T-helper 2 cell (primary cell): ENCODE measurements around the gene MKLN1.
A peak's percentile ranks its signal among the peaks of the same experiment; 100 is the strongest.

ENCODE experiments used
- DNase-seq, 5 experiments: peaks; one replicate each; pipeline versions ENCODE4 v3.0.0 to v3.0.0-alpha.2; 2012 to 2022

Gene MKLN1

GRCh38 chr7:131471250-131472004 is 143.8 kb downstream of the MKLN1 start:
- no peak for DNase-seq

GRCh38 chr7:131476740-131477139 is 149.1 kb downstream of the MKLN1 start:
- DNase-seq, result no peak

- no peak for DNase-seq
Observed at GRCh38 chr7:131480384-131481315, 153.0 kb downstream of the MKLN1 start.

GRCh38 chr7:131482800-131483199 is 155.1 kb downstream of the MKLN1 start:
- DNase-seq, result no peak

- no peak for DNase-seq
Observed at GRCh38 chr7:131483586-131483985, 155.9 kb downstream of the MKLN1 start.

- no peak for DNase-seq
Observed at GRCh38 chr7:131486346-131486745, 158.7 kb downstream of the MKLN1 start.

GRCh38 chr7:131487217-131487616 is 159.5 kb downstream of the MKLN1 start:
- peak in 1 of 5 experiments; percentile 31 for DNase-seq

GRCh38 chr7:131488361-131488760 is 160.7 kb downstream of the MKLN1 start:
- DNase-seq, result no peak

GRCh38 chr7:131489196-131489595 is 161.5 kb downstream of the MKLN1 start:
- no peak for DNase-seq

- no peak for DNase-seq
Observed at GRCh38 chr7:131489881-131490280, 162.2 kb downstream of the MKLN1 start.

- DNase-seq, result no peak
Observed at GRCh38 chr7:131493081-131493480, 165.4 kb downstream of the MKLN1 start.

GRCh38 chr7:131493581-131493980 is 165.9 kb downstream of the MKLN1 start:
- DNase-seq, result no peak

- DNase-seq, result no peak
Observed at GRCh38 chr7:131494182-131494581, 166.5 kb downstream of the MKLN1 start.

- no peak for DNase-seq
Observed at GRCh38 chr7:131495669-131496498, 168.2 kb downstream of the MKLN1 start.

GRCh38 chr7:131497454-131497853 is 169.8 kb downstream of the MKLN1 start:
- no peak for DNase-seq

- DNase-seq, result no peak
Observed at GRCh38 chr7:131498237-131498885, 170.7 kb downstream of the MKLN1 start.

GRCh38 chr7:131499801-131500200 is 172.1 kb downstream of the MKLN1 start:
- no peak for DNase-seq

GRCh38 chr7:131500357-131500756 is 172.7 kb downstream of the MKLN1 start:
- DNase-seq, result no peak

- peak in 2 of 5 experiments; percentile 19 to 96 for DNase-seq
Observed at GRCh38 chr7:131501422-131501821, 173.7 kb downstream of the MKLN1 start.

- no peak for DNase-seq
Observed at GRCh38 chr7:131501930-131502685, 174.4 kb downstream of the MKLN1 start.

- DNase-seq, result no peak
Observed at GRCh38 chr7:131502810-131503508, 175.3 kb downstream of the MKLN1 start.
